Measurements from ENCODE around the gene INPP5E. TPM values are rescaled to one million over a fixed set of nuclear protein-coding genes. Genes with fewer than 3 reads are reported as not detected.

Gene INPP5E
- total RNA-seq, 4 donors from 2014 or later: 6.7 to 19.8 (median 19.2) TPM

DNA sequence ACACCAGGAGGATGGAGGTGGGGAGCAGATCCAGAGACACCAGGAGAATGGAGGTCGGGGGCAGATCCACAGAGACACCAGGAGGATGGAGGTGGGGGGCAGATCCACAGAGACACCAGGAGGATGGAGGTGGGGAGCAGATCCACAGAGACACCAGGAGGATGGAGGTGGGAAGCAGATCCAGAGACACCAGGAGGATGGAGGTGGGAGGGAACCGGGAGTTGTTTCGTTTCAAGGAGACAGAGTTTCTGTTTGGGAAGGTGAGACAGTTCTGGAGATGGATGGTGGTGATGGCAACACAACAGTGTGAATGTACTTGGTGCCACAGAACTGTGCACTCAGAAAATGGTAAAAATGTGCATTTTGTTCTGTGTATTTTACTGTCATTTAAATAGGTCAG, 9.0 kb upstream of the INPP5E start:
- Histone ChIP-seq H3K4me3 (no peak overlapping the region), H3K9me3 (no peaks in the 10 kb centered on the region), H3K27ac (no peak overlapping the region), H3K4me1 (no peaks in the 10 kb centered on the region), H3K27me3 (no peaks in the 10 kb centered on the region), H3K36me3 (peaks cover 0 to 91% (median 0%) of the 10 kb centered on the region in 3 donors)
- no peak for TF ChIP-seq POLR2A (IDR thresholded peaks at IDR 0.05)
- TF ChIP-seq, protein P1, sequence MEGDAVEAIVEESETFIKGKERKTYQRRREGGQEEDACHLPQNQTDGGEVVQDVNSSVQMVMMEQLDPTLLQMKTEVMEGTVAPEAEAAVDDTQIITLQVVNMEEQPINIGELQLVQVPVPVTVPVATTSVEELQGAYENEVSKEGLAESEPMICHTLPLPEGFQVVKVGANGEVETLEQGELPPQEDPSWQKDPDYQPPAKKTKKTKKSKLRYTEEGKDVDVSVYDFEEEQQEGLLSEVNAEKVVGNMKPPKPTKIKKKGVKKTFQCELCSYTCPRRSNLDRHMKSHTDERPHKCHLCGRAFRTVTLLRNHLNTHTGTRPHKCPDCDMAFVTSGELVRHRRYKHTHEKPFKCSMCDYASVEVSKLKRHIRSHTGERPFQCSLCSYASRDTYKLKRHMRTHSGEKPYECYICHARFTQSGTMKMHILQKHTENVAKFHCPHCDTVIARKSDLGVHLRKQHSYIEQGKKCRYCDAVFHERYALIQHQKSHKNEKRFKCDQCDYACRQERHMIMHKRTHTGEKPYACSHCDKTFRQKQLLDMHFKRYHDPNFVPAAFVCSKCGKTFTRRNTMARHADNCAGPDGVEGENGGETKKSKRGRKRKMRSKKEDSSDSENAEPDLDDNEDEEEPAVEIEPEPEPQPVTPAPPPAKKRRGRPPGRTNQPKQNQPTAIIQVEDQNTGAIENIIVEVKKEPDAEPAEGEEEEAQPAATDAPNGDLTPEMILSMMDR (IDR thresholded peaks at IDR 0.05): no peak
- no peak for DNase-seq

DNA sequence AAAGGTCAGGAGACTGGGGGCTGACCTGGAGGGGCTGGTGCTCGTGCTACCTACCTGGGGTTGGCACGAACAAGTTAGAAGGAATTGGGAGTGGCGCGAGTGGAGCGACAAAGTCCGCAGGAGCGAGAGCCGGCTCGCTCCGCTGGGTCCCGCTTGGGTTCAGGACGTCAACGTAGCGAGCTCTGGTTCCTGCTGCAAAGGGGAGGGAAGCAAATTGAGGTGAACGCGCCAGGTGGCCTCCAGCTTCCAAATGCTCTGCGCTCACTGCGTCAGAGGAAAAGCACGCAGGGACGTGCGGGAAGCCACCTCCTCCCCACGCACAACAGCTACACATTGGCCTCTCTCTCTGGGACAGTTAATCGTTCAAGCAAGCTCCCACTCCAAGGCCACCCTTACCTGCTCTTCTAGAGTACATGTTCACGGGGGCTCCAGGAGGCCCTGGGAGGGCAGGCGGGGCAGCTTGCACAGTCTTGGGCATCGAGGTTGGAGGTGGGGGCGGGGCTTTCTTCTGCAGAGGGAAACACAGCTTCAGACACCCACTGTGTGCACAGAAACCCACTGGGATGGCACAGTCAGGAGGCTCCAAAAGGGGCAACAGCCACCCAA, 7.6 kb upstream of the INPP5E start:
- peaks cover 0 to 99% (median 0%) of the 10 kb centered on the region in 3 donors for H3K36me3 ChIP-seq
- no peak for DNase-seq

DNA sequence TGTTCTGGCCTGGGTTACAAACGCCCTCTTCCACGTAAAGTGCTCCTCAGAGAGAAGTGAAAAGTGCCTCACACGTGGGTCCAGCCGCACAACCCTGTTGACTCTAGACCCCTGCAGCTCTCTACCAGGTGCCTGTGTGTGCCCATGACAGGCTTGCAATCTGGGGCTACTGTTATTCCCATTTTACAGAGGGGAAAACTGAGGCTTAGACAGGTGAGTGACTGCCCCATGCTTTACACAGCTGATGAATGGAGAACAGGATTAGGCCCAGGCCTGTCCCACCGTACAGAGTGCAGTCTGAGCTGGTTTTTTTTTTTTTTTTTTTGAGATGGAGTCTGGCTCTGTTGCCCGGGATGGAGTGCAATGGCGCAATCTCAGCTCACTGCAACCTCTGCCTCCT, 6.2 kb upstream of the INPP5E start:
- TF ChIP-seq, protein P1 (IDR thresholded peaks at IDR 0.05): no peak
- TF ChIP-seq POLR2A (IDR thresholded peaks at IDR 0.05): no peak
- no peaks in the 10 kb centered on the region for H3K4me1 ChIP-seq
- H3K27me3 ChIP-seq: no peaks in the 10 kb centered on the region
- no peak for DNase-seq
- no peak overlapping the region for H3K4me3 ChIP-seq
- H3K9me3 ChIP-seq: no peaks in the 10 kb centered on the region
- peaks cover 0 to 100% (median 0%) of the 10 kb centered on the region in 3 donors for H3K36me3 ChIP-seq
- no peak overlapping the region for H3K27ac ChIP-seq

More for the DNA sequence above, 7.6 kb upstream of the INPP5E start:
- Histone ChIP-seq H3K4me3 (no peak overlapping the region), H3K27me3 (no peaks in the 10 kb centered on the region), H3K9me3 (no peaks in the 10 kb centered on the region), H3K4me1 (no peaks in the 10 kb centered on the region), H3K27ac (no peak overlapping the region)
- no peak for TF ChIP-seq POLR2A (IDR thresholded peaks at IDR 0.05)
- TF ChIP-seq, protein P1 (IDR thresholded peaks at IDR 0.05): no peak

DNA sequence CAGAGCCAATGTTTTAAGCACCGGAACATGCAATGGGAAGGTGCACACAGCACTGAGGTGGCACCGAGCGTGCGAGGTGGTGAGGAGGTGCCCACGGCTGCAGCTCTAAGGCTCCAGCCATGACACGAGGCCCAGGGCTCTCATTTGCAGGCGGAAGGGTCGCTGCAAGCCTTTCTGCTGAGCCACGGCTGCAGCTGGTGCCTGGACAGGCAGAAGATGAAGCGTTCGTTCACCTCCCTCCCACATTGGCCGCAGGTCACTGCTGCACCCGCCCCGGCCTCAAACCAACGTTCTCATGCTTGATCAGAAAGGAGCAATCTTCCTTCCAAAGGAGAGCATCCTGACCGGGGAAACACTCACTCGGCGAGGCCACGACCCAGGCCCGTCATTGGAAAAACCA, 4.5 kb upstream of the INPP5E start:
- Histone ChIP-seq H3K4me1 (peaks cover 0 to 6% (median 2%) of the 10 kb centered on the region in 4 donors), H3K27ac (no peak overlapping the region), H3K36me3 (peaks cover 0 to 86% (median 0%) of the 10 kb centered on the region in 3 donors), H3K27me3 (no peaks in the 10 kb centered on the region), H3K4me3 (no peak overlapping the region), H3K9me3 (no peaks in the 10 kb centered on the region)
- no peak for TF ChIP-seq POLR2A (IDR thresholded peaks at IDR 0.05)
- TF ChIP-seq, protein P1 (IDR thresholded peaks at IDR 0.05): no peak
- no peak for DNase-seq

DNA sequence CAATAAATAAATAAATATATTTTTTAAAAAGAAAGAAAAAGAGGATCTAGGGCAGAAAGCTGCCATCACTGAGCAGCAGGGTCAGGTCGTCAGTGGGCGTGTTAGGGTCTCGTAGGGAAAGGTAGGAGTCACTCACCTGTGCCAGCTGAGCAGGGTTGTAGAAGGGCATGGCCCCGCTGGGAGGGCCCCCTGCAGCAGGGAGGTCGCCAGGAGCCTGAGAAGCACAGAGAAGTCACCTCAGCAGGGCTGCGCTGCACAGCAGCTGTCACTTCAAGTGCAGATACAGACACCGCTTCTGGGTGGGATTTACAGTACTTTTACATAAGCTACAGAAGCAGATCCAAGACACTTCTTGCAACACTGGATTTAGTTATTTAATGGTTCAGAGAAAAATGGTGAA, 4.0 kb upstream of the INPP5E start:
- Histone ChIP-seq H3K27me3 (no peaks in the 10 kb centered on the region), H3K4me1 (peaks cover 0 to 7% (median 3%) of the 10 kb centered on the region in 4 donors), H3K36me3 (peaks cover 0 to 82% (median 0%) of the 10 kb centered on the region in 3 donors), H3K27ac (no peak overlapping the region), H3K9me3 (no peaks in the 10 kb centered on the region), H3K4me3 (no peak overlapping the region)
- no peak for DNase-seq
- TF ChIP-seq, protein P1 (IDR thresholded peaks at IDR 0.05): no peak
- no peak for TF ChIP-seq POLR2A (IDR thresholded peaks at IDR 0.05)
